T-helper 1 cell treated with Interleukin-12 subunit alpha and Interleukin-12 subunit beta and Interleukin-4 antibody, amounts not matched to agents 30 μg/mL and 1 μg/mL, for 36 hours (primary cell): ENCODE measurements around the gene PDLIM1.
A peak's percentile ranks its signal among the peaks of the same experiment; 100 is the strongest.

ENCODE experiments used
- H3K27ac Mint-ChIP-seq: one replicate; pipeline ENCODE4 v1.8.0; 2021; ENCODE audit warnings: mild to moderate bottlenecking, mixed read lengths
- H3K27me3 Mint-ChIP-seq: one replicate; pipeline ENCODE4 v1.8.0; 2021; ENCODE audit warnings: low read depth, mixed read lengths
- H3K36me3 Mint-ChIP-seq: one replicate; pipeline ENCODE4 v1.8.0; 2021; ENCODE audit warnings: low read depth, mixed read lengths
- H3K4me1 Mint-ChIP-seq: one replicate; pipeline ENCODE4 v1.8.0; 2021; ENCODE audit warnings: low read depth, mixed read lengths
- H3K4me3 Mint-ChIP-seq: one replicate; pipeline ENCODE4 v1.8.0; 2021; ENCODE audit warnings: mild to moderate bottlenecking, moderate library complexity, mixed read lengths
- H3K9me3 Mint-ChIP-seq: one replicate; pipeline ENCODE4 v1.8.0; 2021; ENCODE audit warnings: mixed read lengths

The PDLIM1 gene

GRCh38 chr10:95253686-95254085 lies 37.1 kb downstream of the PDLIM1 start:
- Mint-ChIP-seq H3K27ac (no peak overlapping the region), H3K36me3 (peaks cover 4% of the 10 kb centered on the region), H3K27me3 (peaks cover 18% of the 10 kb centered on the region), H3K9me3 (no peaks in the 10 kb centered on the region), H3K4me3 (no peak overlapping the region), H3K4me1 (peaks cover 2% of the 10 kb centered on the region)

GRCh38 chr10:95253007-95253406 lies 37.8 kb downstream of the PDLIM1 start:
- Mint-ChIP-seq H3K27me3 (peaks cover 18% of the 10 kb centered on the region), H3K4me1 (peaks cover 2% of the 10 kb centered on the region), H3K4me3 (no peak overlapping the region), H3K27ac (no peak overlapping the region), H3K9me3 (no peaks in the 10 kb centered on the region), H3K36me3 (peaks cover 4% of the 10 kb centered on the region)

GRCh38 chr10:95250856-95251255 lies 39.9 kb downstream of the PDLIM1 start:
- Mint-ChIP-seq H3K4me3 (no peak overlapping the region), H3K4me1 (peaks cover 14% of the 10 kb centered on the region), H3K27me3 (peaks cover 18% of the 10 kb centered on the region), H3K36me3 (peaks cover 2% of the 10 kb centered on the region), H3K27ac (no peak overlapping the region), H3K9me3 (no peaks in the 10 kb centered on the region)

- H3K4me1 Mint-ChIP-seq: peaks cover 27% of the 10 kb centered on the region
- H3K27ac Mint-ChIP-seq: no peak overlapping the region
- H3K36me3 Mint-ChIP-seq: peaks cover 2% of the 10 kb centered on the region
- H3K9me3 Mint-ChIP-seq: no peaks in the 10 kb centered on the region
- H3K27me3 Mint-ChIP-seq: peaks cover 18% of the 10 kb centered on the region
- no peak overlapping the region for H3K4me3 Mint-ChIP-seq
Measured at GRCh38 chr10:95249467-95249866, 41.3 kb downstream of the PDLIM1 start.

- Mint-ChIP-seq H3K36me3 (peaks cover 2% of the 10 kb centered on the region), H3K4me3 (no peak overlapping the region), H3K27me3 (peaks cover 18% of the 10 kb centered on the region), H3K4me1 (peaks cover 29% of the 10 kb centered on the region), H3K27ac (no peak overlapping the region), H3K9me3 (no peaks in the 10 kb centered on the region)
Measured at GRCh38 chr10:95248989-95249388, 41.8 kb downstream of the PDLIM1 start.

GRCh38 chr10:95247881-95248583 lies 42.8 kb downstream of the PDLIM1 start:
- H3K9me3 Mint-ChIP-seq: no peaks in the 10 kb centered on the region
- peaks cover 2% of the 10 kb centered on the region for H3K36me3 Mint-ChIP-seq
- no peak overlapping the region for H3K4me3 Mint-ChIP-seq
- H3K27ac Mint-ChIP-seq: no peak overlapping the region
- H3K27me3 Mint-ChIP-seq: peaks cover 13% of the 10 kb centered on the region
- H3K4me1 Mint-ChIP-seq: peaks cover 34% of the 10 kb centered on the region

- Mint-ChIP-seq H3K9me3 (no peaks in the 10 kb centered on the region), H3K36me3 (peaks cover 2% of the 10 kb centered on the region), H3K27me3 (peaks cover 6% of the 10 kb centered on the region), H3K4me3 (no peak overlapping the region), H3K27ac (no peak overlapping the region), H3K4me1 (peaks cover 34% of the 10 kb centered on the region)
Measured at GRCh38 chr10:95247200-95247880, 43.5 kb downstream of the PDLIM1 start.

GRCh38 chr10:95246582-95247051 lies 44.2 kb downstream of the PDLIM1 start:
- Mint-ChIP-seq H3K36me3 (peaks cover 2% of the 10 kb centered on the region), H3K27ac (peak overlapping the region; percentile 11)

GRCh38 chr10:95245425-95246055 lies 45.3 kb downstream of the PDLIM1 start:
- Mint-ChIP-seq H3K4me1 (peaks cover 34% of the 10 kb centered on the region), H3K27ac (peak overlapping the region; percentile 52), H3K9me3 (no peaks in the 10 kb centered on the region), H3K27me3 (no peaks in the 10 kb centered on the region), H3K36me3 (peaks cover 2% of the 10 kb centered on the region), H3K4me3 (peak overlapping the region; percentile 44)

More at GRCh38 chr10:95246582-95247051, 44.2 kb downstream of the PDLIM1 start:
- H3K9me3 Mint-ChIP-seq: no peaks in the 10 kb centered on the region
- peaks cover 34% of the 10 kb centered on the region for H3K4me1 Mint-ChIP-seq
- H3K4me3 Mint-ChIP-seq: no peak overlapping the region
- no peaks in the 10 kb centered on the region for H3K27me3 Mint-ChIP-seq

- Mint-ChIP-seq H3K4me3 (no peak overlapping the region), H3K36me3 (peaks cover 8% of the 10 kb centered on the region), H3K4me1 (peaks cover 32% of the 10 kb centered on the region), H3K27ac (no peak overlapping the region), H3K9me3 (no peaks in the 10 kb centered on the region), H3K27me3 (no peaks in the 10 kb centered on the region)
Measured at GRCh38 chr10:95244152-95244551, 46.7 kb downstream of the PDLIM1 start.

GRCh38 chr10:95243318-95243617 lies 47.5 kb downstream of the PDLIM1 start:
- H3K36me3 Mint-ChIP-seq: peaks cover 8% of the 10 kb centered on the region
- H3K9me3 Mint-ChIP-seq: no peaks in the 10 kb centered on the region
- H3K4me3 Mint-ChIP-seq: no peak overlapping the region
- no peaks in the 10 kb centered on the region for H3K27me3 Mint-ChIP-seq
- no peak overlapping the region for H3K27ac Mint-ChIP-seq
- peaks cover 32% of the 10 kb centered on the region for H3K4me1 Mint-ChIP-seq

GRCh38 chr10:95242581-95243317 lies 48.1 kb downstream of the PDLIM1 start:
- Mint-ChIP-seq H3K27ac (no peak overlapping the region), H3K4me3 (no peak overlapping the region), H3K9me3 (no peaks in the 10 kb centered on the region), H3K4me1 (peaks cover 32% of the 10 kb centered on the region), H3K27me3 (no peaks in the 10 kb centered on the region), H3K36me3 (peaks cover 8% of the 10 kb centered on the region)

GRCh38 chr10:95241533-95241932 lies 49.3 kb downstream of the PDLIM1 start:
- Mint-ChIP-seq H3K9me3 (no peaks in the 10 kb centered on the region), H3K27ac (no peak overlapping the region), H3K27me3 (no peaks in the 10 kb centered on the region), H3K36me3 (peaks cover 12% of the 10 kb centered on the region), H3K4me3 (no peak overlapping the region), H3K4me1 (peaks cover 33% of the 10 kb centered on the region)

GRCh38 chr10:95240811-95241210 lies 50.0 kb downstream of the PDLIM1 start:
- Mint-ChIP-seq H3K36me3 (peaks cover 15% of the 10 kb centered on the region), H3K27ac (no peak overlapping the region), H3K4me3 (no peak overlapping the region), H3K27me3 (no peaks in the 10 kb centered on the region), H3K9me3 (no peaks in the 10 kb centered on the region), H3K4me1 (peaks cover 34% of the 10 kb centered on the region)
